PC-3 (cell line): ENCODE results near the gene MED22. TPM values are rescaled to one million over a fixed set of nuclear protein-coding genes. Genes with fewer than 3 reads are reported as not detected.

Experiments
- ATAC-seq: fragments of 200-7000 bp; cut with Tn5 transposase; 2 replicates; pipeline ENCODE4 v1.9.1; 2020; ENCODE audit warnings: mild to moderate bottlenecking, moderate library complexity
- BruUV-seq: library from RNA; stranded (reverse); fragments of 400-500 nt; replicated peaks from 2 replicates; lab custom pipeline; 2021; lab: Mats Ljungman, UMichigan
- CTCF ChIA-PET: fragments of 300-600 bp; sonication (Branson Sonifier 250); formaldehyde crosslinking; loops from one replicate; lab custom pipeline; 2022; ENCODE audit warnings: antibody characterized with exemption; lab: Charles Lee
- POLR2A ChIA-PET: fragments of 300-600 bp; sonication (Branson Sonifier 250); formaldehyde crosslinking; loops from one replicate; lab custom pipeline; 2022; ENCODE audit warnings: antibody characterized with exemption; ENCODE audit not compliant: unreplicated experiment; lab: Charles Lee
- DNase-seq: peaks from one replicate; pipeline ENCODE4 v3.0.0-alpha.2; 2015
- H2AFZ ChIP-seq: fragments of 300-600 bp; sonication (generic); 2 replicates; pipeline ENCODE4 v1.6.0; 2016; ENCODE audit warnings: antibody characterized with exemption, low read length
- H3F3A ChIP-seq: fragments of 300-600 bp; sonication (generic); one replicate; pipeline ENCODE4 v1.6.0; 2017; ENCODE audit warnings: antibody characterized with exemption, low read length, control low read depth, mild to moderate bottlenecking; ENCODE audit not compliant: unreplicated experiment
- H3K27ac ChIP-seq: fragments of 300-600 bp; sonication (generic); 2 replicates; pipeline ENCODE4 v1.5.1; 2016; ENCODE audit warnings: mild to moderate bottlenecking, low read length
- H3K27me3 ChIP-seq: fragments of 300-600 bp; sonication (generic); 2 replicates; pipeline ENCODE4 v1.6.1; 2016; ENCODE audit warnings: low read length, mixed read lengths
- H3K36me3 ChIP-seq: fragments of 300-600 bp; sonication (generic); 2 replicates; pipeline ENCODE4 v1.6.1; 2016; ENCODE audit warnings: low read depth, mixed run types, low read length, mixed read lengths
- H3K4me1 ChIP-seq: fragments of 300-600 bp; sonication (generic); 2 replicates; pipeline ENCODE4 v1.5.1; 2016; ENCODE audit warnings: low read length; ENCODE audit not compliant: insufficient read depth
- H3K4me2 ChIP-seq: fragments of 300-600 bp; sonication (generic); 2 replicates; pipeline ENCODE4 v1.6.0; 2016; ENCODE audit warnings: low read length
- H3K4me3 ChIP-seq: fragments of 300-600 bp; sonication (generic); 2 replicates; pipeline ENCODE4 v1.5.1; 2016; ENCODE audit warnings: mild to moderate bottlenecking, low read length, mixed read lengths
- H3K79me2 ChIP-seq: fragments of 300-600 bp; sonication (generic); 2 replicates; pipeline ENCODE4 v1.6.1; 2017; ENCODE audit warnings: low read length, mixed read lengths
- H3K9ac ChIP-seq: fragments of 300-600 bp; sonication (generic); 2 replicates; pipeline ENCODE4 v1.6.0; 2016; ENCODE audit warnings: mild to moderate bottlenecking, low read length
- H3K9me2 ChIP-seq: fragments of 300-600 bp; sonication (generic); replicated peaks from 2 replicates; pipeline ENCODE4 v1.6.1; 2016; ENCODE audit warnings: mixed run types, low read length, mixed read lengths
- H3K9me3 ChIP-seq: fragments of 300-600 bp; sonication (generic); 2 replicates; pipeline ENCODE4 v1.6.1; 2016; ENCODE audit warnings: low read length, mixed read lengths
- H4K20me1 ChIP-seq: fragments of 300-600 bp; sonication (generic); 2 replicates; pipeline ENCODE4 v1.6.1; 2016; ENCODE audit warnings: low read length, mixed read lengths
- EZH2 ChIP-seq: fragments of 300-600 bp; sonication (generic); IDR thresholded peaks from one replicate; pipeline ENCODE4 v1.6.1; 2017; ENCODE audit warnings: antibody characterized with exemption, mild to moderate bottlenecking, low read length; ENCODE audit not compliant: unreplicated experiment
- EZH2phosphoT487 ChIP-seq: fragments of 300-600 bp; sonication (generic); IDR thresholded peaks from 2 replicates; pipeline ENCODE4 v1.6.1; 2018; ENCODE audit warnings: mild to moderate bottlenecking, antibody characterized with exemption, low read length, borderline replicate concordance
- intact Hi-C: fragments of 100-400 bp; cut with micrococcal nuclease; formaldehyde crosslinking; loops from 2 replicates; pipeline ENCODE4 v1.9.0; 2023
- total RNA-seq: library from RNA; depleted of rRNA; stranded (reverse); fragments of >200 nt; gene quantifications from 2 replicates; pipeline ENCODE4 v1.2.3, GENCODE V29; 2014
- TF ChIP-seq, protein P1 (sequence below): fragments of 300-600 bp; sonication (generic); conservative IDR thresholded peaks from 2 replicates; pipeline ENCODE4 v1.5.1; 2017; ENCODE audit warnings: antibody characterized with exemption, low read depth, mild to moderate bottlenecking, low read length

MED22 gene
- total RNA-seq, 1 experiment from 2014 or later: 20.5 TPM

GRCh38 chr9:133375724-133376654 lies 28.1 kb upstream of the MED22 start, which contains the start of the genes STKLD1 and SURF4:
Gene STKLD1, plus strand, starts transcription at chr9:133376366. Its CDS starts 108 bp downstream, at chr9:133376474.
Gene SURF4, minus strand, starts transcription at chr9:133376060. Its CDS starts 91 bp downstream, at chr9:133375969.
- CTCF ChIA-PET: no interaction called here
- H3K9ac ChIP-seq: peak within 1 kb of the TSS; percentile 90
- peaks cover 17% of the 10 kb centered on the region; the same call in 1 of the 2 replicates for H4K20me1 ChIP-seq
- POLR2A ChIA-PET: interaction anchor here (0.5 kb wide), 1 partner anchor 20 kb away, joined by 5 read pairs; no protein-coding TSS in a partner anchor
- H3K79me2 ChIP-seq: peaks cover 47% of the 10 kb centered on the region
- H3K4me3 ChIP-seq: peak within 1 kb of the TSS; percentile 78
- H2AFZ ChIP-seq: peak within 1 kb of the TSS; percentile 85
- no peaks in the 10 kb centered on the region for H3K27me3 ChIP-seq
- DNase-seq (peak; percentile 92), ATAC-seq (peak; percentile 89)
- H3F3A ChIP-seq: no peaks in the 10 kb centered on the region
- BruUV-seq: no TSS peak
- TF ChIP-seq, protein P1, sequence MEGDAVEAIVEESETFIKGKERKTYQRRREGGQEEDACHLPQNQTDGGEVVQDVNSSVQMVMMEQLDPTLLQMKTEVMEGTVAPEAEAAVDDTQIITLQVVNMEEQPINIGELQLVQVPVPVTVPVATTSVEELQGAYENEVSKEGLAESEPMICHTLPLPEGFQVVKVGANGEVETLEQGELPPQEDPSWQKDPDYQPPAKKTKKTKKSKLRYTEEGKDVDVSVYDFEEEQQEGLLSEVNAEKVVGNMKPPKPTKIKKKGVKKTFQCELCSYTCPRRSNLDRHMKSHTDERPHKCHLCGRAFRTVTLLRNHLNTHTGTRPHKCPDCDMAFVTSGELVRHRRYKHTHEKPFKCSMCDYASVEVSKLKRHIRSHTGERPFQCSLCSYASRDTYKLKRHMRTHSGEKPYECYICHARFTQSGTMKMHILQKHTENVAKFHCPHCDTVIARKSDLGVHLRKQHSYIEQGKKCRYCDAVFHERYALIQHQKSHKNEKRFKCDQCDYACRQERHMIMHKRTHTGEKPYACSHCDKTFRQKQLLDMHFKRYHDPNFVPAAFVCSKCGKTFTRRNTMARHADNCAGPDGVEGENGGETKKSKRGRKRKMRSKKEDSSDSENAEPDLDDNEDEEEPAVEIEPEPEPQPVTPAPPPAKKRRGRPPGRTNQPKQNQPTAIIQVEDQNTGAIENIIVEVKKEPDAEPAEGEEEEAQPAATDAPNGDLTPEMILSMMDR: no peak
- no peak for TF ChIP-seq EZH2phosphoT487
- no peak for TF ChIP-seq EZH2
- H3K27ac ChIP-seq: peak within 1 kb of the TSS; percentile 26; the same call in 1 of the 2 replicates
- H3K4me1 ChIP-seq: peaks cover 7% of the 10 kb centered on the region; the same call in 1 of the 2 replicates
- no peaks in the 10 kb centered on the region for H3K9me3 ChIP-seq
- H3K36me3 ChIP-seq: no peaks in the 10 kb centered on the region
- peak within 1 kb of the TSS; percentile 93 for H3K4me2 ChIP-seq
- H3K9me2 ChIP-seq: no peaks in the 10 kb centered on the region
- intact Hi-C loops: no loop called here

- no peaks in the 10 kb centered on the region for H3K9me2 ChIP-seq
- H3F3A ChIP-seq: no peaks in the 10 kb centered on the region
- H3K27ac ChIP-seq: peak overlapping the region; percentile 26; the same call in 1 of the 2 replicates
- CTCF ChIA-PET: no interaction called here
- ATAC-seq: peak; percentile 16
- peak overlapping the region; percentile 78 for H3K4me3 ChIP-seq
- no peaks in the 10 kb centered on the region for H3K9me3 ChIP-seq
- H2AFZ ChIP-seq: no peak overlapping the region
- H3K4me2 ChIP-seq: peak overlapping the region; percentile 93
- H4K20me1 ChIP-seq: peaks cover 17% of the 10 kb centered on the region; the same call in 1 of the 2 replicates
- peak overlapping the region; percentile 90 for H3K9ac ChIP-seq
- DNase-seq: no peak
- TF ChIP-seq EZH2 (no peak), EZH2phosphoT487 (no peak)
- TF ChIP-seq, protein P1: no peak; the same call in 1 of the 2 replicates
- peaks cover 55% of the 10 kb centered on the region for H3K79me2 ChIP-seq
- H3K27me3 ChIP-seq: no peaks in the 10 kb centered on the region
- BruUV-seq: no TSS peak
- intact Hi-C loops: no loop called here
- no peaks in the 10 kb centered on the region for H3K36me3 ChIP-seq
- POLR2A ChIA-PET: no interaction called here
- H3K4me1 ChIP-seq: peaks cover 7% of the 10 kb centered on the region; the same call in 1 of the 2 replicates
Measured at GRCh38 chr9:133375116-133375723, 27.3 kb upstream of the MED22 start.
